Epithelial cell of umbilical artery (primary cell): Measurements from ENCODE around the gene GABRQ. TPM values are rescaled to one million over a fixed set of nuclear protein-coding genes. Genes with fewer than 3 reads are reported as not detected.

Experiments used
- total RNA-seq: library from RNA; depleted of rRNA; stranded (reverse); fragments of >200 nt; gene quantifications from 2 replicates; pipeline ENCODE4 v1.2.3, GENCODE V29; 2014

The GABRQ gene
- not detected in 2 replicates for total RNA-seq

DNA sequence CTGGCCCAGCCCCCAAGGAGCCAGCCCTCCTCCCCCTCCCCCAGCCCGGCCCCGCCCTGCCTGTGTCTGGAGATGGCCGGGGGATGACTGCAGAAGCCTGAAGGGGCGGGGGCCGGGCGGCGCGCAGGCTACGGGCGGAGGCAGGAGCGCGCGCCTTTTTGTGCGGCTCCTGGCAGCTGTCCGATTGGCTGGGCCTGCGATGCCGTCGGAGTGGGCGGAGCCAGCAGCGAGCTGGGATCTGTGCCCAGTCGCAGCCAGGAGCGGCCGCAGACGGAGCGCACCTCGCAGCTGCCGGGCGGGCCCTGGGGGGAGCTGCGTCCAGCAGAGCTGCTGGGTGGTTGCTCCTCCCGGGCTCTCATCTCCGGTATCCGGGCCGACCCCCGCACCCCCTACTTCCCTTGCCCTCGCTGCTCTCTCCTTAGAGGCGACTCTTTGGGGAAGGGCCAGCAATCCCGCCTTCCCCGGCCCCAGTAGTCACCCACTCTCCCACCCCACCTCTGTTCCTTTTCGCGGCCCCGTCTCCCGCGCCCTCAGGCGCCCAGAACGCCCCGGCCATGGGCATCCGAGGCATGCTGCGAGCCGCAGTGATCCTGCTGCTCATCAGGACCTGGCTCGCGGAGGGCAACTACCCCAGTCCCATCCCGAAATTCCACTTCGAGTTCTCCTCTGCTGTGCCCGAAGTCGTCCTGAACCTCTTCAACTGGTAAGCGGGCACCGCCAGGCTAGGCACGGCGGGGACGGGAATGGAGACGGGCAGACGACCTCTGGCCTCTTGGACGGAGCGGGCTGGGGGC lies at the start of gene GABRQ:
TSS of gene GABRQ (plus strand) at position 247 of the 794 bp plus-strand sequence. CDS start at position 555, 308 bp downstream.

DNA sequence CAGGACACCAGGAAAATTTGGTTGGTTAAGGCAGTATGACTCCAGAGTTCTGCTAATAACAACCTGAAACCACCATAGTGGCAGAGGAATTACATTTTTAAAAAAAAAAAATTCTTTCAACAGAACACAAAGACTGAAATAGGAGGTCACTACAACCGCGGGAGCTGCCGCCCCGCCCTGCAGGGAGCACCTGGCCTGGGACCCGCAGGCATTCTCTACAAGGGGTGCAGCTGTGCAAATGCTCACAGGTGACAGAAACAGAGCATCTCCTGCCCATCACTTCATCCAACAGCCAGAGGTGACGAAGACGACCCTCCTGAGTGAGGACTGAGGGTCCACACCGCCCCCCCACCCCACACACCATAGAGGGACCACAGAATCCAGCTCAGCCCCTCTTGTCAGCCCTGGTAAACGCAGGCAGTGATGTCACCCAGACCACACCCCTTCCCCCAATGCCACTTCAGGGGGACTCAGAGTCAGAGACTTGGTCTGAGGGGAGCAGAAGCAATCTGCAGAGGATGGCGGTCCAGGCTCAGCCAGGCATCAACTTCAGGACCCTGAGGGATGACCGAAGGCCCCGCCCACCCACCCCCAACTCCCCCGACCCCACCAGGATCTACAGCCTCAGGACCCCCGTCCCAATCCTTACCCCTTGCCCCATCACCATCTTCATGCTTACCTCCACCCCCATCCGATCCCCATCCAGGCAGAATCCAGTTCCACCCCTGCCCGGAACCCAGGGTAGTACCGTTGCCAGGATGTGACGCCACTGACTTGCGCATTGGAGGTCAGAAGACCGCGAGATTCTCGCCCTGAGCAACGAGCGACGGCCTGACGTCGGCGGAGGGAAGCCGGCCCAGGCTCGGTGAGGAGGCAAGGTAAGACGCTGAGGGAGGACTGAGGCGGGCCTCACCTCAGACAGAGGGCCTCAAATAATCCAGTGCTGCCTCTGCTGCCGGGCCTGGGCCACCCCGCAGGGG lies 60.5 kb downstream of the GABRQ start, which contains the start of gene MAGEA3:
TSS of gene MAGEA3 (plus strand) at position 843 of the 980 bp plus-strand sequence. CDS start 2,039 bp downstream, outside the sequence.

Other genes with a start within 250 kb of the GABRQ start
- gene GABRA3, start 186.6 kb upstream of the GABRQ start, total RNA-seq, result not detected in 2 replicates
- gene MAGEA3, start 60.9 kb downstream of the GABRQ start, total RNA-seq, result not detected in 2 replicates
- not detected in 2 replicates for gene CSAG2, start 71.4 kb downstream of the GABRQ start, total RNA-seq
- not detected in 2 replicates for gene MAGEA2B, start 76.7 kb downstream of the GABRQ start, total RNA-seq
- not detected in 2 replicates for gene CSAG1, start 95.8 kb downstream of the GABRQ start, total RNA-seq
- not detected in 2 replicates for gene MAGEA12, start 95.9 kb downstream of the GABRQ start, total RNA-seq
- gene MAGEA2, start 115.9 kb downstream of the GABRQ start, total RNA-seq, result not detected in 2 replicates
- not detected in 2 replicates for gene CSAG3, start 121.3 kb downstream of the GABRQ start, total RNA-seq
- gene MAGEA6, start 131.8 kb downstream of the GABRQ start, total RNA-seq, result not detected in 2 replicates
- gene CETN2, start 192.9 kb downstream of the GABRQ start, total RNA-seq, result 30.5 and 34.2 TPM in 2 replicates
- gene NSDHL, start 193.2 kb downstream of the GABRQ start, total RNA-seq, result 23.7 and 34.0 TPM in 2 replicates